GM19099 (cell line): Measurements from ENCODE around the gene EIF3K.
A peak's percentile ranks its signal among the peaks of the same experiment; 100 is the strongest.

Experiments
- POLR2A ChIP-seq: IDR thresholded peaks from 3 replicates; pipeline ENCODE4 v1.6.1; 2011; ENCODE audit warnings: low read depth; ENCODE audit not compliant: insufficient read length; ENCODE audit errors: extremely low read depth

The EIF3K gene

DNA sequence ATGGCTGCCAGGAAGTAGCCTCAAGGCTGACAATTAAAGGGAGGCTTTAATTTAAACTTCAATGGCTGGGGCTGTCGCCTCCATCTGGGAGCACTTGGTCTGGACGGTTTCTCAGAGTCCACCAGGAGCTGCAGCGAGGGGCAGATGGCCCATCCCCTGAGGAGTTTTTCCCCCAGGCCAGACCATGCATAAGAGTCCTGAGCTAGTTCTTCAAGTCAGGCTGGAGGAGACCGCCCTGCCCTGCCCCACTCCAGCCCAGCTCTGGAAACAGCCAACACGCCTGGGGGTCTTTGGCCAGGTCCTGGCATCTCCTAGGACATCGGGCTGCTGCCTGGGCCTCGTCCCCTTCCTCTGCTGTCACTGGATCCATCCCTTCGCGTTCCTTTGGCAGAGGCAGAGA lies 23.2 kb downstream of the EIF3K start:
- TF ChIP-seq POLR2A, result no peak

- no peak for TF ChIP-seq POLR2A
Measured at GRCh38 chr19:38644719-38645118, 25.7 kb downstream of the EIF3K start.

DNA sequence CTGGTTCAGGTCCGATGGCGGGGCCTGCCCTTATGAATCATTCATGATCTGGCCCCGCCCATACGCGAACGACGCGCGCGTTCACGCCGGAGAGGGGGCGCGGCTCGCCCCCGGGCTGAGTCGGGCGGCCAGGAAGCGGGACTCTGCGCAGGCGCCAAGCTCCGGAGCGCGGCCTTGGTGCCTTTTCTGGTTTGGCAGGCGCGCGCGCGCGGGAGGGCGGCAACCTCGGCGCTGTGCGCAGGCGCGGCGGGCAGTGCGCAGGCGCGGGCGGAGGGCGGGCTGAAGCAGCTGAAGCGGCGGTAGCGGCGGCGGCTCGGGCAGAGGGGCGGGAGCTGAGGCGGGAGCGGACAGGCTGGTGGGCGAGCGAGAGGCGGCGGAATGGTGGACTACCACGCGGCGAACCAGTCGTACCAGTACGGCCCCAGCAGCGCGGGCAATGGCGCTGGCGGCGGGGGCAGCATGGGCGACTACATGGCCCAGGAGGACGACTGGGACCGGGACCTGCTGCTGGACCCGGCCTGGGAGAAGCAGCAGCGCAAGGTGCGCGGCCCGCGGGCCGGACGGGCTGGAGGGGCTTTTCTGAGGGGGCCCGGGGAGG lies 28.5 kb downstream of the EIF3K start, which contains the start of gene ACTN4:
Gene ACTN4 (plus strand): TSS at position 282 of the 598 bp plus-strand sequence. CDS start 97 bp downstream, at position 379.
- TF ChIP-seq POLR2A, result peak; percentile 97

DNA sequence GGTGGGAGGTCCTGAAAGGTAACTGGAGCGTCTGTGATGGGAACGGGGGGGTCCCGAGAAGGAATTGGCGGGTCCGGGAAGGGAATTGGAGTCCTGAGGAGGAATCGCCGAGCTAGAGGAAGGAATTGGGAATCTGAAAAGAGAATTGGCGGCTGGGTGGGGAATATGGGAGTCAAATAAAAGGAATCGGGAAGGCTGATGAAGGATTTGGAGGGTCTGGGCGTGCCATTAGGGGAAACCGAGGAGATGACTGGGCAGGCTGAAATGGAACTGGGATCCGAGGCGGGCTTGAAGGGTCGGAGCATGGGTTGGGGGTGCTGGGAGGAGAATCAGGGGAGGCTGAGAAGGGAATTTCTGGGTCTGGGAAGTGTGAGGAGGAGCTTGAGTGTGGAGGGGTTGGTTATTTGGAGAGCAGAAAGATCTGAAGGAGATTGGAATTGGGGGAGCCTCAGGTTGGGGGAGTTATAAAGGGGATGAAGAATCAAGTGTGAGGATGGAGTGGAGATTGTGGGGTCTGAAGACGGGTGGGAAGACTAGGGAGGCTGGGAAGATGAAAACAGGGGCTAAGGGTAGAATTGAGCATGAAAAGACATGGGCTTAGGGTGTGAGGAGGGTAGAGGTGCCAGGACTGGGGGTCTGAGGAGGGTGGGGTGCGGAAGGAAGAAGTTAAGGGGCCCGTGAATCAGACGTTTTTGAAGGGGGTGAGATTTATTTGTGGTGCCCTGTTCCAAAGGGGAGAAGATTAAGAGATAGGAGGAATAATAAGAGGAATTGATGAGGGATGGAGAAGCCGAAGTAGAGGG lies 29.2 kb downstream of the EIF3K start:
- TF ChIP-seq POLR2A, result no peak

GRCh38 chr19:38648769-38649304 lies 29.8 kb downstream of the EIF3K start:
- TF ChIP-seq POLR2A, result no peak

DNA sequence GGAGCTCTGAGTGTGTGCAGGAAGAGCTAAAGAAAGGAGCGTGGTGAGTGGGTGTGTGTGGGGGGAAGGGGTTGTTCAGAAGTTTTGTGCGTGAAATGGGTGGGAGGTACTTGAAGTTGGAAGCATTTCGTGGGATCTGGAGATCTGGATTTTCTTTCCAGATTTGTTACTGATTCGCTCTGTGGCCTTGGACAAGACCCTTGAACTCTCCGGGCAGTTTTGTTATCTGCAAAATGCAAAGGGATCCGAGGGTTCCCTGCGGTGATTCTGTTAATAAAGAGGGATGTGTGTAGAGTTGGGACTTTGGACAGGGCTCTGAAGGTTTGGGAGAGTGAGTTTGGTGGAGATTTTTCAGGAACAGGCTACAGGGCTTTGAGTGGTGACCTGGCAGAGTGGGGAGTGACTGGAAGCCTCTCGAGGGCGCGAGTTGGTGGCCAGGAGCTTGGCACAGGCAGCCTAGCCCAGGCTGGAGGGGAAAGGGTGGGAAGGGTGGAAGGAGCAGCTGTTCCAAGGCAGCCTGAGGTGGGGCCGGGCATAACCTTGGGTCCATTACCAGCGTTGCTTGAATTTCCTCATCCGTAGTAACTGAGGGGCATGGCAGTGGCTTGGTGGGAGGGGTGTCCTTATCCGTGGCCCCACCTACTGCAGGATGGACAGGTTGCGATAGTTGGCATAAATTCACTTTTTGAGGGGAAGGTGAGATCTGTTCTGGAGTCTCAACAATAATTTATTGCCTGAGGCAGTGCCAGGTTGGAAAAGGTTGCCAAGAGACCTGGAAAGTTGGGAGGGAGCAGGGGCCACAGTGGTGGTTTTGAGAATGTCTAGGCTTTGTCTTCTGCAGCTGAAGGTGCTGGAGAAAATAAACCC lies 30.6 kb downstream of the EIF3K start:
- no peak for TF ChIP-seq POLR2A

DNA sequence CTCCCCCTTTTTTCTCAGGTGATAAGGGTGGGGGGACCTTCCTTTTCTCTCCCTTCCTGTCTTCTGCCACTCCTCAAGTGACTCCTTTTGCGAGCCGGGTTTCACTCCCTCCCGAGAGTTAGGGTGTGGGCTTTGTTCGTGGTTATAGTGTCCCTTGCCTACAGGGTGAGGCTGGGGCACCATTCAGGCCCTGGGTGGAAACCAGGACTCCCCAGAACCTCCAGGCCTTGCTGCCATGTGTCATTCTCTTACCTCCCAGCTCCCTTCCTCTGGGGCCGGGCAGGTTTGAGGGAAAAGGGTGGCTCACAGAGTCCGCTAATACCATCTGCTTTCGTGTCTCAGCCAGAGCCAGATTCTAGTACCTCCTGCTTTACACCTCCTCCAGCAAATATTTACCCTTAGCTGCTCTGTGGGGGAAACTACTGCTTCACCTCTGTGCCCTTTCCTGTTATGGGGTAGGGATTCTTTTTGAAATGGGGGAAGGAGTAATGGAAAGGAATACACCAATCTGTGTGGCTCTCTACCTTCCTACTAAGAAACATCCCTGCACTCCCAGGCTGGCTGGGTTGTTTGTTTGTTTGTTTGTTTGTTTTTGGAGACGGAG lies 31.3 kb downstream of the EIF3K start:
- no peak for TF ChIP-seq POLR2A

GRCh38 chr19:38650911-38651584 lies 32.1 kb downstream of the EIF3K start:
- no peak for TF ChIP-seq POLR2A

DNA sequence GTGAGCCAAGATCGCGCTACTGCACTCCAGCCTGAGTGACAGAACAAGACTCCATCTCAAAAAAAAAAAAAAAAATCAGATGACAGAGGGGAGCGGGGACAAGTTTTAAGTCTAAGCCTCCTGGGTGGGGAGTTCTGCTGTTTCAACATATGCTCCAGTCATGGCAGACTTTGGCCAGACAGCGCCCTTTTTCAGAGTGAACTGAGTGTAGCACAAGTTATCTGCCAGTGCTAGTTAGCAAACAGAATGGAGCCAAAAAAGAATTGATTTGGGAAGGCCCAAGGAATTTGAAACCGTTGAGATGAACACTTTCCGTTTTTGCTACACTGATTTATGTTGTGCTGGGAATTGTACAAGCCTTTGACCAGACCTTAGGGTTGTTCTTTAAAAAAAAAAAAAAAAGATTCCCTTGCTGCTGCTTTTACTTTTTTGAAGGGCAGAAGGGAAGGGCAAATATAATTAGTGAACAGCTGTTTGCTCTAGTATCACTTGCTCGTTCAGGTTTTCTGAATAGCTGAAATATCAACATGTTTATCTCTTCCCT lies 34.1 kb downstream of the EIF3K start:
- no peak for TF ChIP-seq POLR2A

- TF ChIP-seq POLR2A, result no peak
Measured at GRCh38 chr19:38654628-38655055, 35.7 kb downstream of the EIF3K start.

DNA sequence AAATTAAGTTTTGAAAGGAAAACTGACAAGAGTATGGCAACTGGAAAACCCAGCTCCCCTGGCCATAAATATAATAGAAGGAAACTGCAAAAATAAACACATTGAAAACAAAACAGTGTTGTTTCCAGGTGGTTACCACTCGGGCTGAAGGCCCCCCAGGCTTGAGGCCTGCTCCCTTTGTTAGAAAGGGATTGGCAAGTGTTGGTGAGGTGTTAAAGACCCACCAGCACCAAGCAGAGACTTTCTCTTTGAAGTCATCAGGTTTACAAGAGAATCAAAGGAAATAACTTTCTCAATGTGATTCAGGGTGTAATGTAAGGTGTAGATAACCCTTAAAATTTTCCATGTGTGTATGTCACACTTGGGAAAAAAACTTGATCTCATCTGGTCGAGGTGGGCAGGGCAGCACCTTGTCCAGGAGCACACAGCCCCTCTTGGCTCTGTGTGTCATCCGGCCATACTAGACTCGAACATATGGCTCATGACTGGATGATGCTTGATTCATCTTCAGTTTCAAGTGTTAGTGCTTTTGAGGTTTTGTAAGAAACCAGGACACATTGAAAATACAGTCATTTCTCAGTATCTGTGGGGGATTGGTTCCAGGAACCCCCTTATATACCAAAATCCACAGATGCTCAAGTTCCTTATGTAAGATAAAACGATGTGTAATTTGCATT lies 36.3 kb downstream of the EIF3K start:
- TF ChIP-seq POLR2A, result no peak

GRCh38 chr19:38656171-38656981 lies 37.4 kb downstream of the EIF3K start:
- TF ChIP-seq POLR2A, result no peak
